Stimulated activated naive B cell treated with anti-CD40 and anti-IgM and Interleukin-4, amounts not matched to agents 10 μg/mL and 1 μg/mL and 100 μg/mL, for 72 hours (primary cell): ENCODE data around the gene ATAD3A.
A peak's percentile ranks its signal among the peaks of the same experiment; 100 is the strongest.

ENCODE experiments used
- ATAC-seq, 2 donors: fragments of 150-1000 bp; cut with Tn5 transposase; replicated peaks; 2 replicates each; pipeline ENCODE4 v1.10.0; 2021; ENCODE audit warnings: moderate library complexity in 1 of 2
- DNase-seq: peaks from one replicate; pipeline ENCODE4 v3.0.0; 2021
- H3K27ac Mint-ChIP-seq: one replicate; pipeline ENCODE4 v1.8.0; 2022; ENCODE audit warnings: mild to moderate bottlenecking, mixed read lengths
- H3K27me3 Mint-ChIP-seq, 2 donors: one replicate each; pipeline ENCODE4 v1.8.0; 2022; ENCODE audit warnings: mixed read lengths in 2 of 2
- H3K36me3 Mint-ChIP-seq, 2 donors: one replicate each; pipeline ENCODE4 v1.8.0; 2022; ENCODE audit warnings: mixed read lengths in 2 of 2, mild to moderate bottlenecking in 1 of 2
- H3K4me1 Mint-ChIP-seq, 2 donors: one replicate each; pipeline ENCODE4 v1.8.0; 2022; ENCODE audit warnings: mixed read lengths in 2 of 2, mild to moderate bottlenecking in 1 of 2
- H3K4me3 Mint-ChIP-seq, 2 donors: one replicate each; pipeline ENCODE4 v1.8.0; 2022; ENCODE audit warnings: mild to moderate bottlenecking in 2 of 2, mixed read lengths in 2 of 2, moderate library complexity in 1 of 2
- H3K9me3 Mint-ChIP-seq, 2 donors: one replicate each; pipeline ENCODE4 v1.8.0; 2022; ENCODE audit warnings: mixed read lengths in 2 of 2, mild to moderate bottlenecking in 1 of 2

Gene ATAD3A

DNA sequence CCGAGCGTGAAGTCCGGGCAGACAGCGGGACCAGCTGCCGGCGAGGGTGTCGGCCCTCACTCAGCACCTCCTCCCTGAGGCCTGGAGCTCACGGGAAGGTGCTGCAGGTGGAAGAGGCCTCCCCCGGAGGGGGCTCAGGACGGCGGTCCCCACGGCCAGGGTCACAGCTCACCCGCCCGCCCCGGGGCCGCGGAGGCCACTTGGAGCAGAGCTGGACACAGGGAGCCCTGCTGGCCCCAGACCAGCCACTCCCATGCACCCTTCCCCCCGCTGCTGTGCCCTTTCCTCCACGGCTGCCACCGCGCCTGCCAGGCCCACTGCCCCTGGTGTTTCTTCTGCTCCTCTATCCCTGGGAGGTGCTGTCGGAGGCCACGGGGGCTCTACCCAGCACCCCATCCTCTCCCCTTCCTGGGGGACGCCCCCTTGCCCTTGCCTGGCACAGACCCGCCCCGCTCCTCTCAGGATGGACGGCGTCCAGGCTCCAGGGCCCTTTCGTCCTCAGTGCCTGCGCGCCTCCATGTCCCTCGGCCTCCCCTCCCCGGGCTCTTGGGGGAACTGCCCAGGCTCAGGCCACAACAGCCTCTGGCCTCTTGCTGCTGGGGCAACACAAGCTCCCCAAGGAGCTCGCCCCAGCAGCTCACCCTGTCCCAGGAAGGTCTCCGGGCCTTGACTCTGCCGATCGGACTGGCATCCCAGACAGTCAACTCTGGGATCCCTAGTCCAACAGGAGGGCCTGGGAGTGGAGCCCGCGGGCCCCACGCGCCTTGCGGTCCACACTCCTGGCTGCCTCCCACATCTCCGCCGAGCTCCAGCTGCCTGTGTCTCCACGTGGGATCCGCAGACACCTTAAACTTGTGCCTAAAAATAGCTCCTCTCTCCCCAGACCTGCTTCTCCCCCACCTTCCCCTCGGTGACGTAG lies 24.3 kb downstream of the ATAD3A start:
- Mint-ChIP-seq H3K4me1 (peaks cover 3 to 5% of the 10 kb centered on the region in 2 donors), H3K4me3 (no peak overlapping the region), H3K36me3 (peaks cover 19% of the 10 kb centered on the region in 2 donors), H3K27me3 (peaks cover 5 to 12% of the 10 kb centered on the region in 2 donors), H3K9me3 (peaks cover 4% of the 10 kb centered on the region in 2 donors), H3K27ac (no peak overlapping the region)
- no peak for DNase-seq
- ATAC-seq, result no peak

DNA sequence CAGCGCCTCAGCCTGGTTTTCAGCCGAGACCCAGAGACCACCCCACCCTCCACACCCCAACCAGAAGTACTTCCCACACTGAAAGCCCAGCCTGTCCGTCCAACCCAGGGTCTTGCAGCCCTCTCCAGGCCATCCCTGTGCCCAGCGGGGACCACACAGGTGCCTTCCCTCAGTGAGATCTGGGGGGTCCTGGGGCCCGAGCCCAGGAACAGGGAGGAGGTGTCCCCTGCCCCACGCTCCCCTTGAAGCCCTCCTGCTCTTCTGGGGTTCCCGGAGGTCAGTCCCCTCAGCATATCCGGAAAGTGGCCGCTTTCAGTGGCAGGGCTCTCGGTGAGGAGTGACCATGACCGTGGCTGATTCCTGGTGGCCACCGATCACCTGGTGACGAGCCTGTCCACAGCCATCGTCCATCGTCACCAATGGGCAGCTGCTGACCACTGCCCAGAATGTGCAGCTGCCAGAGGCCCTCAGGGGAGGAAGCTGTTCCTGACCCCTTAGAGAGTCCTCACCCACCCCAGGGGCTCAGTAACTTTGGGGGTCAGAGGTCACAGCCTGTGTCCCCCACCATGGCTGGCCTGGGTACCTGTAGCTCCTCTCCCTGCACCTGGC lies 25.1 kb downstream of the ATAD3A start:
- Mint-ChIP-seq H3K9me3 (peaks cover 1 to 2% of the 10 kb centered on the region in 2 donors), H3K27me3 (peaks cover 5 to 12% of the 10 kb centered on the region in 2 donors), H3K4me3 (no peak overlapping the region), H3K4me1 (peaks cover 3 to 5% of the 10 kb centered on the region in 2 donors), H3K36me3 (peaks cover 21 to 22% of the 10 kb centered on the region in 2 donors), H3K27ac (no peak overlapping the region)
- DNase-seq (no peak), ATAC-seq (no peak)

GRCh38 chr1:1537626-1538250 lies 25.8 kb downstream of the ATAD3A start:
- Mint-ChIP-seq H3K27me3 (peaks cover 5 to 12% of the 10 kb centered on the region in 2 donors), H3K4me3 (no peak overlapping the region), H3K4me1 (peaks cover 3 to 5% of the 10 kb centered on the region in 2 donors), H3K9me3 (no peaks in the 10 kb centered on the region), H3K27ac (no peak overlapping the region), H3K36me3 (peaks cover 18 to 23% of the 10 kb centered on the region in 2 donors)
- DNase-seq (no peak), ATAC-seq (no peak)

GRCh38 chr1:1538334-1538733 lies 26.4 kb downstream of the ATAD3A start:
- no peak overlapping the region for H3K4me3 Mint-ChIP-seq

GRCh38 chr1:1538989-1539309 lies 27.0 kb downstream of the ATAD3A start:
- Mint-ChIP-seq H3K4me3 (peak overlapping the region; percentile 6 to 76), H3K36me3 (peaks cover 24 to 27% of the 10 kb centered on the region in 2 donors), H3K9me3 (no peaks in the 10 kb centered on the region), H3K27ac (no peak overlapping the region), H3K4me1 (peaks cover 3 to 5% of the 10 kb centered on the region in 2 donors), H3K27me3 (peaks cover 5 to 12% of the 10 kb centered on the region in 2 donors)
- DNase-seq, result no peak
- no peak for ATAC-seq

More at GRCh38 chr1:1538334-1538733, 26.4 kb downstream of the ATAD3A start:
- DNase-seq (no peak), ATAC-seq (no peak)
- Mint-ChIP-seq H3K27ac (no peak overlapping the region), H3K27me3 (peaks cover 5 to 12% of the 10 kb centered on the region in 2 donors), H3K9me3 (no peaks in the 10 kb centered on the region), H3K4me1 (peaks cover 3 to 5% of the 10 kb centered on the region in 2 donors), H3K36me3 (peaks cover 21 to 25% of the 10 kb centered on the region in 2 donors)

DNA sequence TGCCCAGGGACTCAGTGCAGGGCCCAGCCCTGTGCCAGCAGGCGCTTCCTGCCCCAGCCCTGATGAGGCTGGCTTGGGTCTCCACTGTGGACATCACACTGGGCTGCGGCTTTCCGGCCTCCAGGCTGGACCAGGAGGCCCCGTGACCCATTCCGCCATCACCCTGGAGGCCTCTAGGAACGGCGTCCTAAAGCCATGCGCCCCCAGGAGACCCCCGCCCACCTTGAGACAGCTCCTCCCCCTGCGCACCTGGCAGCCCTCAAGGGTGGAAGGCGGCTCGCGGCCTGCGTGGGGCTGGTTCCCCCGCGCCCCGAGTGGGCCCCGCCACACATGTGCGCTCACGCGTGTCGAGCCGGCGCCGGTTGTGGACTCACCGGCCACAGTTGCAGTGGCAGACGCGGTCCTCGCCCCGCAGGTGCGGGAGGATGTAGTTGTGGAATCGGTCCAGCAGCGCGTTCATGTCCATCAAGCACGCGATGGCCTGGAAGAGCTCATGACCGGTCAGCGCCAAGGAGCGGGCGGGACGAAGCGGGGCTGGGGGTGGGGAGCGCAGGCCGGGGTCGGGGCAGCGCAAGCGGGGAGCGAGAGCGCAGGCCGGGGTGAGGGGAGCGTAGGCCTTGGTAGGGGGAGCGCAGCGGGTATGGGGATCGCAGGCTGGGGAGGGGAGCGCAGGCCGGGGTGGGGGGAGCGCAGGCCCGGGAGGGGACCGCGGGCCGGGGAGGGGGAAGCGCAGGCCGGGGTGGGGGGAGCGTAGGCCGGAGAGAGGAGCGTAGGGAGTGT lies 27.5 kb downstream of the ATAD3A start:
- Mint-ChIP-seq H3K36me3 (peaks cover 24 to 28% of the 10 kb centered on the region in 2 donors), H3K27ac (peak overlapping the region; percentile 71), H3K4me3 (peak overlapping the region; percentile 76 to 78), H3K9me3 (no peaks in the 10 kb centered on the region), H3K27me3 (peaks cover 5 to 12% of the 10 kb centered on the region in 2 donors), H3K4me1 (peaks cover 3 to 5% of the 10 kb centered on the region in 2 donors)
- DNase-seq, result no peak
- peak in 1 of 2 donors; percentile 4 for ATAC-seq

DNA sequence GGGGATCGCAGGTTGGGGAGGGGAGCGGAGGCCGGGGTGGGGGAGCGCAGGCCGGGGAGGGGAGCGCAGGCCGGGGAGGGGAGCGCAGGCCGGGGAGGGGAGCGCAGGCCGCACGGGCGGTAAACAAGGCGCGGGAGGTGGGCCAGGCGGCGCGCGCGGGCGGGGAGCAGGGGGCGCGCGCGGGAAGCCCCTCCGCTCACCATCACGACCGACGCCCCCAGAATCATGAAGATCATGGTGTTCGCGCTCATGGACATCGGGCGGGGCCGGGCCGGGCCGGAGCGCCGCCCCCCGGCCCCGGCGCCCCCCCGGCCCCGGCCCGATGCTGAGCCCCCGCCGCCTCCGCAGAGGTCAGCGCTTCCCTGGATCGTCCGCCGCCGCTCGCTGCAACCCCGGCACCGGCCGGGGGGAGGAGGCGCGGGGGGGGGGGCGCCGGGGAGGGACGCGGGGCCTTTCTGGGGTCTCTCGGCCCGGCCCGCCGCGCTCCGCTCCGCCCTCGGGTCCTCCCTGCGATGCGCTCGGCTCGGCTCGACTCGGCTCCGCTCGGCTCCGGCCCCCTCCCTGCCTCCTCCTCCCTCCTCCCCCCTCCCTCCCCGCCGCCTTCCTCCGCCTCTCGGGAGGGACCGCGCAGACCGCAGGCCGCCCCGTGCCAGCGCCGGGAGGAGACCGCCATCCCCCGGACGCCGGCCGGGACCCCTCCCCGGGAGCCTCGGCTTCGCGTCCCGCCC lies 28.3 kb downstream of the ATAD3A start, which contains the start of gene TMEM240:
Gene TMEM240 (minus strand): TSS at position 535 of the 728 bp plus-strand sequence. CDS start 278 bp downstream, at position 257.
- H3K27me3 Mint-ChIP-seq, result peaks cover 5 to 12% of the 10 kb centered on the region in 2 donors
- peaks cover 30 to 34% of the 10 kb centered on the region in 2 donors for H3K36me3 Mint-ChIP-seq
- DNase-seq (no peak), ATAC-seq (peak; percentile 68 to 70)
- no peaks in the 10 kb centered on the region for H3K9me3 Mint-ChIP-seq
- peak within 1 kb of the TSS; percentile 76 to 78 for H3K4me3 Mint-ChIP-seq
- H3K27ac Mint-ChIP-seq, result peak within 1 kb of the TSS; percentile 71
- peaks cover 3 to 8% of the 10 kb centered on the region in 2 donors for H3K4me1 Mint-ChIP-seq

DNA sequence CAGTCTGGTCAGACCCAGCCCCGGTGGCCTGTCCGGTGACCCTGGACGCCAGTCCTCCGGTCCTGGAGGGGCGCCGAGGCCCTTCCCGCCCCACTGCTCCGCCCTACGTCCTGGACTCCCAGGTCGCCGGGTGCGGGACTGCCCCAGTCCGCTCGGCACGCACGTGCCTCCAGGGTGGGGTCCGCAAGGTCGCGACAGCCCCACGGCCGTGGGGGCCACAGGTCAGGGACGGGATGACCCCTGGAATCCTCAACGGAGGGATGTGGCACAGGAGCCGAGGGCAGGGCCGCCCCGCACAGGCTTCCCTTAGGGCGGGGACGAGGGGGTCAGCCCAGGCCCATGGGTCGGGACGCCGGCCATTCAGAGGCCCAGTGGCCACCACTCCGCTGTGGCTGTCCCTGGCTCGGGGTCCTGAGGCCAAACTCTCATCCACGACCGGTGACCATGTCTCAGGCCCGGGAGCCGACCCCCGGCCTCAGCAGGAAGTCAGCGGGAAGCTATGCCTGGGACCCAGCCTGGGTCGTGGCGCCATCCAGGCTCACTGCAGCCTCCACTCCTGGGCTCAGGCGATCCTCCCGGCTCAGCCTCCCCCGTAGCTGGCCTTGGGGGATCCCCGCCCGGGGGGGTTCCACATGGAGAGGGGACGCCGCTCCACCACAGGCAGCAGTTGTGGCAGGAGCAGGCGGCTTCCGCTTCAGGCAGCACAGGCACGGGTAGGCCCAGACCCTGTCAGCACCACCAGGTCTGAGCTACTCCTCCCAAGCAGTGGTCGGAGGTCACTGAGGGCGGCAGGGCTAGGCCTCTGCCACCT lies 29.1 kb downstream of the ATAD3A start:
- no peaks in the 10 kb centered on the region for H3K9me3 Mint-ChIP-seq
- ATAC-seq (no peak), DNase-seq (no peak)
- H3K4me1 Mint-ChIP-seq, result peaks cover 3 to 10% of the 10 kb centered on the region in 2 donors
- H3K27ac Mint-ChIP-seq, result no peak overlapping the region
- H3K36me3 Mint-ChIP-seq, result peaks cover 32 to 38% of the 10 kb centered on the region in 2 donors
- H3K27me3 Mint-ChIP-seq, result peaks cover 5 to 12% of the 10 kb centered on the region in 2 donors
- H3K4me3 Mint-ChIP-seq, result peak overlapping the region; percentile 25 to 55

GRCh38 chr1:1541956-1542765 lies 30.2 kb downstream of the ATAD3A start:
- Mint-ChIP-seq H3K27ac (peak overlapping the region; percentile 21), H3K27me3 (peaks cover 5 to 12% of the 10 kb centered on the region in 2 donors), H3K4me3 (peak overlapping the region; percentile 23 to 52), H3K4me1 (peaks cover 3 to 11% of the 10 kb centered on the region in 2 donors), H3K36me3 (peaks cover 31 to 33% of the 10 kb centered on the region in 2 donors), H3K9me3 (no peaks in the 10 kb centered on the region)
- no peak for ATAC-seq
- no peak for DNase-seq

GRCh38 chr1:1542766-1543705 lies 31.1 kb downstream of the ATAD3A start:
- Mint-ChIP-seq H3K4me3 (no peak overlapping the region), H3K36me3 (peaks cover 34 to 35% of the 10 kb centered on the region in 2 donors), H3K4me1 (peaks cover 5 to 16% of the 10 kb centered on the region in 2 donors), H3K27ac (no peak overlapping the region), H3K27me3 (peaks cover 5 to 12% of the 10 kb centered on the region in 2 donors), H3K9me3 (no peaks in the 10 kb centered on the region)
- DNase-seq (no peak), ATAC-seq (no peak)

DNA sequence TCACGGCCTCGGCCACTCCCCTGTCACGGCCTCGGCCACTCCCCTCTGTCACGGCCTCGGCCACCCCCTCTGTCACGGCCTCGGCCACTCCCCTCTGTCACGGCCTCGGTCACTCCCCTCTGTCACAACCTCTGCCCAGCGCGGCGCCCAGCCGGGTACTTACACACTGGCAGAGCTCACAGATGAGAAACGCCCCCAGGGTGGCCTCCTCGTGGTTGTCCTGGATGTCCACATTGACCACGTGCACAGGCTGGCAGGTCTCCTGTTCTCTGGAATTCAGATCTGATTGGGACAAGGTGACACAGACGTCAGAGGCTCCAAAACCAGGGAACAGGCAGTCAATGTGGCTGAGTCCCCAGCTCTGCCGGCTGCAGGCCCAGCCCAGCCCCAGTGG lies 31.7 kb downstream of the ATAD3A start:
- H3K9me3 Mint-ChIP-seq, result no peaks in the 10 kb centered on the region
- H3K4me1 Mint-ChIP-seq, result peaks cover 5 to 16% of the 10 kb centered on the region in 2 donors
- peaks cover 35% of the 10 kb centered on the region in 2 donors for H3K36me3 Mint-ChIP-seq
- ATAC-seq (no peak), DNase-seq (no peak)
- peak overlapping the region; percentile 31 for H3K27ac Mint-ChIP-seq
- no peak overlapping the region for H3K4me3 Mint-ChIP-seq
- H3K27me3 Mint-ChIP-seq, result peaks cover 3 to 9% of the 10 kb centered on the region in 2 donors
